Stimulated activated CD4-positive, alpha-beta T cell treated with anti-CD3 and anti-CD28 coated beads, TNF-alpha, amount 100 ng/mL, for 48 hours (primary cell): ENCODE data around the gene CACNB4.

ENCODE experiments used
- DNase-seq, 3 donors: peaks; one replicate each; pipeline ENCODE4 v3.0.0-alpha.2; 2020; ENCODE audit warnings: low read depth in 3 of 3

The CACNB4 gene

DNA sequence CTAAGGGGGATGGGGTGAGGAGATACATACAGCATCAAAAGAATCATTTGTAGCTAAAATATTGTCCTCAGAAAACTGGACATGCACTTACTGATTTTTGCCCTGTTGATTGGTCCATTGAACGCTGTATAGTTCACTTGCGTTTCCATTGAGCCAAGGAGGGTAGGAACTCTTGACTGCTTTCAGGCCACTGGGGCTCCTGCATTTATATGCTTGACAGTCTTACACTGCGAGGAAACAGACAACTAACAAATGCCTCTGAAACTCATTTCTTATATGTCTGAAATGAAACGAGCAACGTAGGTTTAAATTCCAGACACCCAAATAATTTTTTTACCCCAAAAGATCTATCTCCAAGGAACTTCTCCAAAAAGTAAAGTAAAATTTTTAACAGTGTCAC, 312.8 kb downstream of the CACNB4 start:
- no peak for DNase-seq

DNA sequence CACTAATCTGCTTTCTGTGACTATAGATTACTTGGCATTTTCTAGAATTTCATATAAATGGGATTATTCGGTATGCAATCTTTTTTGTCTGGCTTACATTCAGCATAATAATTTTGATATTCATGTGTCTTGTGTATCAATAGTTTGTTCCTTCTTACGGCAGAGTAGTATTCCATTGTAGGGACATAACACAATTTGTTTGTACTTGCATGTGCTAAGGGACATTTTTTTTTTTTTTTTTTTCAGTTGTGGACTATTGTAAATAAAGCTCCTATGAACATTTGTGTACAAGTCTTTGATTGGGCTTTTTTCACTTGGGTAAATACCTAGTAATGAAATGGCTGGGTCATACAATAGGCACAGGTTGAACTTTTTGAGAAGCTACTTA, 315.7 kb downstream of the CACNB4 start:
- no peak for DNase-seq
